H9 (cell line): ENCODE data around the gene ADGRG1. TPM values are rescaled to one million over a fixed set of nuclear protein-coding genes. Genes with fewer than 3 reads are reported as not detected.

Source experiments
- DNase-seq: peaks from one replicate; pipeline ENCODE4 v3.0.0-alpha.2; 2017
- H2AFZ ChIP-seq: one replicate; pipeline ENCODE4 v1.6.1; 2013; ENCODE audit warnings: mild to moderate bottlenecking, low read length, control low read depth, moderate library complexity
- H2AK5ac ChIP-seq: 2 replicates; pipeline ENCODE4 v1.6.1; 2013; ENCODE audit warnings: low read length, control low read depth, mixed read lengths; ENCODE audit not compliant: insufficient read length
- H2BK120ac ChIP-seq: one replicate; pipeline ENCODE4 v1.6.1; 2013; ENCODE audit warnings: low read depth, mild to moderate bottlenecking, low read length, control low read depth, inconsistent platforms; ENCODE audit not compliant: poor library complexity, severe bottlenecking
- H2BK12ac ChIP-seq: 2 replicates; pipeline ENCODE4 v1.6.1; 2013; ENCODE audit warnings: low read length, control low read depth, mixed read lengths, low read depth; ENCODE audit not compliant: insufficient read length
- H2BK15ac ChIP-seq: 2 replicates; pipeline ENCODE4 v1.6.1; 2013; ENCODE audit warnings: low read depth, low read length, control low read depth
- H2BK20ac ChIP-seq: one replicate; pipeline ENCODE4 v1.6.1; 2013; ENCODE audit warnings: low read depth, mild to moderate bottlenecking, low read length, control low read depth, inconsistent platforms; ENCODE audit not compliant: poor library complexity, severe bottlenecking
- H2BK5ac ChIP-seq: 2 replicates; pipeline ENCODE4 v1.6.1; 2013; ENCODE audit warnings: low read length, control low read depth, mixed read lengths; ENCODE audit not compliant: insufficient read length
- H3K14ac ChIP-seq: 2 replicates; pipeline ENCODE4 v1.6.1; 2013; ENCODE audit warnings: low read length, control low read depth; ENCODE audit not compliant: insufficient read depth
- H3K18ac ChIP-seq: 2 replicates; pipeline ENCODE4 v1.6.1; 2013; ENCODE audit warnings: low read depth, mild to moderate bottlenecking, mixed read lengths, low read length, control low read depth; ENCODE audit not compliant: insufficient read length
- H3K23ac ChIP-seq: 2 replicates; pipeline ENCODE4 v1.6.1; 2013; ENCODE audit warnings: low read length, control low read depth, mixed read lengths, low read depth; ENCODE audit not compliant: insufficient read length
- H3K23me2 ChIP-seq: 2 replicates; pipeline ENCODE4 v1.6.1; 2013; ENCODE audit warnings: low read depth, mild to moderate bottlenecking, mixed read lengths, low read length, control low read depth; ENCODE audit not compliant: insufficient read length, poor library complexity, severe bottlenecking
- H3K27ac ChIP-seq: 2 replicates; pipeline ENCODE4 v1.5.1; 2013; ENCODE audit warnings: low read length, control low read depth, mixed read lengths, low read depth; ENCODE audit not compliant: insufficient read length
- H3K27me3 ChIP-seq: 2 replicates; pipeline ENCODE4 v1.6.1; 2013; ENCODE audit warnings: low read length, control low read depth, inconsistent platforms; ENCODE audit not compliant: insufficient read depth
- H3K4ac ChIP-seq: 2 replicates; pipeline ENCODE4 v1.6.1; 2013; ENCODE audit warnings: low read depth, mild to moderate bottlenecking, control low read depth, inconsistent platforms, low read length, moderate library complexity
- H3K4me1 ChIP-seq: 2 replicates; pipeline ENCODE4 v1.6.1; 2013; ENCODE audit warnings: low read length, control low read depth, inconsistent platforms; ENCODE audit not compliant: insufficient read depth
- H3K4me2 ChIP-seq: 2 replicates; pipeline ENCODE4 v1.6.1; 2013; ENCODE audit warnings: low read length, control low read depth, mixed read lengths; ENCODE audit not compliant: insufficient read length, insufficient read depth
- H3K56ac ChIP-seq: 2 replicates; pipeline ENCODE4 v1.6.1; 2013; ENCODE audit warnings: low read depth, mild to moderate bottlenecking, mixed read lengths, low read length, control low read depth; ENCODE audit not compliant: insufficient read length
- H3K79me1 ChIP-seq: 2 replicates; pipeline ENCODE4 v1.6.1; 2013; ENCODE audit warnings: low read depth, mild to moderate bottlenecking, moderate library complexity, low read length, control low read depth, inconsistent platforms; ENCODE audit not compliant: insufficient read depth, poor library complexity, severe bottlenecking
- H3K79me2 ChIP-seq: 2 replicates; pipeline ENCODE4 v1.6.1; 2013; ENCODE audit warnings: low read length, control low read depth, inconsistent platforms; ENCODE audit not compliant: insufficient read depth
- H3K9ac ChIP-seq: 2 replicates; pipeline ENCODE4 v1.6.1; 2013; ENCODE audit warnings: low read length, control low read depth, mixed read lengths; ENCODE audit not compliant: insufficient read length; ENCODE audit errors: extremely low read depth
- H3K9me3 ChIP-seq: one replicate; pipeline ENCODE4 v1.6.1; 2013; ENCODE audit warnings: low read depth, low read length, inconsistent platforms; ENCODE audit not compliant: control insufficient read depth
- H3T11ph ChIP-seq: one replicate; pipeline ENCODE4 v1.6.1; 2013; ENCODE audit warnings: mild to moderate bottlenecking, low read length, control low read depth, inconsistent platforms
- H4K20me1 ChIP-seq: one replicate; pipeline ENCODE4 v1.6.1; 2013; ENCODE audit not compliant: control insufficient read depth, insufficient read length, insufficient read depth
- H4K5ac ChIP-seq: 2 replicates; pipeline ENCODE4 v1.6.1; 2013; ENCODE audit warnings: low read depth, mild to moderate bottlenecking, mixed read lengths, low read length, control low read depth; ENCODE audit not compliant: insufficient read length
- H4K8ac ChIP-seq: replicated peaks from 2 replicates; pipeline ENCODE4 v1.6.1; 2013; ENCODE audit warnings: low read length, control low read depth, mixed read lengths, low read depth; ENCODE audit not compliant: insufficient read length
- H4K91ac ChIP-seq: 2 replicates; pipeline ENCODE4 v1.6.1; 2013; ENCODE audit warnings: low read depth, mild to moderate bottlenecking, moderate library complexity, mixed read lengths, low read length, control low read depth; ENCODE audit not compliant: insufficient read length
- H3K27ac Mint-ChIP-seq, 3 experiments: 2 replicates in 2 of 3; 3 replicates in 1 of 3; pipeline ENCODE4 v1.8.0; 2020 to 2021; ENCODE audit warnings: mixed read lengths in 3 of 3, mild to moderate bottlenecking in 1 of 3, moderate library complexity in 1 of 3
- H3K27me3 Mint-ChIP-seq: 2 replicates; pipeline ENCODE4 v1.8.0; 2021; ENCODE audit warnings: low read depth, mild to moderate bottlenecking, moderate library complexity, mixed read lengths
- H3K36me3 Mint-ChIP-seq, 3 experiments: 2 replicates in 2 of 3; 3 replicates in 1 of 3; pipeline ENCODE4 v1.8.0; 2020 to 2021; ENCODE audit warnings: low read depth in 3 of 3, mixed read lengths in 3 of 3; ENCODE audit not compliant: insufficient read depth in 1 of 3
- H3K4me1 Mint-ChIP-seq, 2 experiments: 2 replicates each; pipeline ENCODE4 v1.8.0; 2020; ENCODE audit warnings: mixed read lengths in 2 of 2
- H3K4me3 Mint-ChIP-seq, 2 experiments: 2 replicates in 1 of 2; 3 replicates in 1 of 2; pipeline ENCODE4 v1.8.0; 2020 to 2021; ENCODE audit warnings: mild to moderate bottlenecking in 2 of 2, mixed read lengths in 2 of 2, moderate library complexity in 1 of 2
- H3K9me3 Mint-ChIP-seq, 2 experiments: 2 replicates in 1 of 2; 3 replicates in 1 of 2; pipeline ENCODE4 v1.8.0; 2020; ENCODE audit warnings: mild to moderate bottlenecking in 2 of 2, mixed read lengths in 2 of 2, moderate library complexity in 1 of 2
- CTCF ChIP-seq: fragments of 200-600 bp; sonication (generic); conservative IDR thresholded peaks from 3 replicates; pipeline ENCODE4 v1.8.0; 2021; ENCODE audit warnings: antibody characterized with exemption, mild to moderate bottlenecking
- WGBS: extraction: QIAGEN DNeasy Blood & Tissue Kit; methylation state at CpG from one replicate; pipeline ENCODE4 v1.1.7; 2013; ENCODE audit warnings: missing lambda C conversion rate, low lambda C conversion rate, mixed read lengths; ENCODE audit not compliant: insufficient read length; ENCODE audit errors: extremely low coverage; 5-methylcytosine and 5-hydroxymethylcytosine counted together
- total RNA-seq: library from RNA; stranded (reverse); gene quantifications from 2 replicates; pipeline ENCODE4 v1.2.1, GENCODE V29; 2021

ADGRG1 gene
- total RNA-seq, 1 experiment from 2014 or later = 1.1 TPM

- no peaks in the 10 kb centered on the region for H3K27me3 ChIP-seq
- no peak overlapping the region for H2BK120ac ChIP-seq
- no peaks in the 10 kb centered on the region for H3K79me1 ChIP-seq
- H3T11ph ChIP-seq = no peak overlapping the region
- H3K79me2 ChIP-seq = no peaks in the 10 kb centered on the region
- H3K4me2 ChIP-seq = no peak overlapping the region
- WGBS = no CpG with 5 or more reads among the region's 7 CpGs
- H3K27ac ChIP-seq = no peak overlapping the region
- TF ChIP-seq CTCF = no peak
- no peak overlapping the region for H4K91ac ChIP-seq
- no peaks in the 10 kb centered on the region for H3K9me3 ChIP-seq
- no peak overlapping the region for H2BK12ac ChIP-seq
- no peaks in the 10 kb centered on the region for H3K23me2 ChIP-seq
- no peaks in the 10 kb centered on the region for H3K4me1 ChIP-seq
- no peak overlapping the region for H4K8ac ChIP-seq
- Mint-ChIP-seq H3K36me3 (no peaks in the 10 kb centered on the region), H3K27me3 (peaks cover 69% of the 10 kb centered on the region), H3K4me1 (peaks cover 7 to 9% of the 10 kb centered on the region in 2 experiments; a peak in 2 of 4 replicates), H3K9me3 (peaks cover 5 to 7% of the 10 kb centered on the region in 2 experiments; a peak in 3 of 5 replicates), H3K27ac (no peak overlapping the region), H3K4me3 (no peak overlapping the region)
- H4K20me1 ChIP-seq = no peaks in the 10 kb centered on the region
- no peak for DNase-seq
- no peak overlapping the region for H2BK20ac ChIP-seq
- H2BK5ac ChIP-seq = no peak overlapping the region
- H3K23ac ChIP-seq = no peak overlapping the region
- H3K14ac ChIP-seq = no peak overlapping the region
- H2AK5ac ChIP-seq = no peak overlapping the region
- H4K5ac ChIP-seq = no peak overlapping the region
- no peak overlapping the region for H2AFZ ChIP-seq
- no peak overlapping the region for H3K18ac ChIP-seq
- no peak overlapping the region for H3K56ac ChIP-seq
- H3K4ac ChIP-seq = no peak overlapping the region
- no peak overlapping the region for H3K9ac ChIP-seq
- H2BK15ac ChIP-seq = no peak overlapping the region
Measured at GRCh38 chr16:57588831-57589230, 39.6 kb upstream of the ADGRG1 start.
